GM12878 (cell line): Measurements from ENCODE around the gene ANKS1A.

Source experiments
- EP300 ChIP-seq, 2 experiments: fragments of 150-350 bp in 1 of 2; IDR thresholded peaks; 2 replicates each; pipeline ENCODE4 v1.6.1; 2011 to 2012; ENCODE audit warnings: low read depth in 2 of 2, low read length in 2 of 2, borderline replicate concordance in 1 of 2, improper control_type of control experiment in 1 of 2, inconsistent platforms in 1 of 2; ENCODE audit not compliant: control insufficient read depth in 1 of 2
- SRF ChIP-seq, 2 experiments: IDR thresholded peaks; 2 replicates each; pipeline ENCODE4 v1.6.1; 2011; ENCODE audit warnings: low read depth in 2 of 2, low read length in 2 of 2, mild to moderate bottlenecking in 1 of 2, moderate library complexity in 1 of 2
- USF2 ChIP-seq: IDR thresholded peaks from 2 replicates; pipeline ENCODE4 v1.6.1; 2011; ENCODE audit warnings: low read depth, low read length, improper control_type of control experiment, borderline replicate concordance
- TF ChIP-seq, protein P1 (sequence below), 3 experiments: IDR thresholded peaks in 2 of 3; conservative IDR thresholded peaks in 1 of 3; 2 replicates each; pipeline ENCODE4 v1.5.1; 2011; ENCODE audit warnings: low read depth in 3 of 3, low read length in 3 of 3, mild to moderate bottlenecking in 3 of 3, control low read depth in 2 of 3, moderate library complexity in 2 of 3, inconsistent platforms in 1 of 3, mixed read lengths in 1 of 3; ENCODE audit not compliant: control insufficient read depth in 2 of 3, insufficient read depth in 1 of 3; ENCODE audit errors: extremely low read depth in 1 of 3

DNA sequence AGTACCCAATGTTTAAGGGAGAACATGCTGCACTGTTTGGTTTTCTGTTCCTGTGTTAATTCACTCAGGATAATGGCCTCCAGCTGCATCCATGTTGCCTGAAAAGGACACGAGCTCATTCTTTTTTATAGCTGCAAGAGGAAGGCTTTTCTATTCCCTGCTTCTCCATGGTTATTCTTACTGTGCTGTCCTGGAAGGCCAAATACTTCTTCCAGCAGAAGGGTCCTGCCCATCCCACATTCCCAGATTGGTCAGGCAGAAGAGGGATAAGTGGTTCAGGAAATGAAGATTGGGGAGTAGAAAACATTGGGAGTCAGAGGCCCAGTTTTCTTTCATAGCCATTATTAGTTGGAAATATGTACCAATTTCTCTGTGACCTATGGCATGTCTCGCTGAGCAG is 129.7 kb downstream of the ANKS1A start:
- TF ChIP-seq USF2 (no peak), EP300 (IDR thresholded peaks at IDR 0.05; ENCODE audit: borderline replicate concordance in 1 of 2, control insufficient read depth in 1 of 2, low read depth in 2 of 2, low read length in 2 of 2) (no peak), SRF (IDR thresholded peaks at IDR 0.05; ENCODE audit: low read depth in 2 of 2, low read length in 2 of 2) (no peak)
- TF ChIP-seq, protein P1, sequence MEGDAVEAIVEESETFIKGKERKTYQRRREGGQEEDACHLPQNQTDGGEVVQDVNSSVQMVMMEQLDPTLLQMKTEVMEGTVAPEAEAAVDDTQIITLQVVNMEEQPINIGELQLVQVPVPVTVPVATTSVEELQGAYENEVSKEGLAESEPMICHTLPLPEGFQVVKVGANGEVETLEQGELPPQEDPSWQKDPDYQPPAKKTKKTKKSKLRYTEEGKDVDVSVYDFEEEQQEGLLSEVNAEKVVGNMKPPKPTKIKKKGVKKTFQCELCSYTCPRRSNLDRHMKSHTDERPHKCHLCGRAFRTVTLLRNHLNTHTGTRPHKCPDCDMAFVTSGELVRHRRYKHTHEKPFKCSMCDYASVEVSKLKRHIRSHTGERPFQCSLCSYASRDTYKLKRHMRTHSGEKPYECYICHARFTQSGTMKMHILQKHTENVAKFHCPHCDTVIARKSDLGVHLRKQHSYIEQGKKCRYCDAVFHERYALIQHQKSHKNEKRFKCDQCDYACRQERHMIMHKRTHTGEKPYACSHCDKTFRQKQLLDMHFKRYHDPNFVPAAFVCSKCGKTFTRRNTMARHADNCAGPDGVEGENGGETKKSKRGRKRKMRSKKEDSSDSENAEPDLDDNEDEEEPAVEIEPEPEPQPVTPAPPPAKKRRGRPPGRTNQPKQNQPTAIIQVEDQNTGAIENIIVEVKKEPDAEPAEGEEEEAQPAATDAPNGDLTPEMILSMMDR (IDR thresholded peaks at IDR 0.05 in 2 of 3, conservative IDR thresholded peaks at IDR 0.05 in 1 of 3; ENCODE audit: control insufficient read depth in 2 of 3, extremely low read depth in 1 of 3, insufficient read depth in 1 of 3, low read depth in 3 of 3, low read length in 3 of 3), result no peak
